Activated CD8-positive, alpha-beta T cell treated with anti-CD3 and anti-CD28 coated beads for 36 hours (primary cell): ENCODE measurements around the gene RICTOR. TPM values are rescaled to one million over a fixed set of nuclear protein-coding genes. Genes with fewer than 3 reads are reported as not detected.
A peak's percentile ranks its signal among the peaks of the same experiment; 100 is the strongest.

Source experiments
- ATAC-seq: fragments of 200-7000 bp; cut with Tn5 transposase; one replicate; pipeline ENCODE4 v1.10.0; 2021; ENCODE audit warnings: mild to moderate bottlenecking, moderate library complexity
- CTCF ChIA-PET: fragments of 350-600 bp; sonication (Branson Sonifier 250); formaldehyde crosslinking; loops from one replicate; lab custom pipeline; 2021; ENCODE audit warnings: antibody characterized with exemption; lab: Charles Lee
- POLR2A ChIA-PET: fragments of 350-600 bp; sonication (Branson Sonifier 250); formaldehyde crosslinking; loops from one replicate; lab custom pipeline; 2021; ENCODE audit warnings: antibody characterized with exemption; lab: Charles Lee
- DNase-seq: peaks from one replicate; pipeline ENCODE4 v3.0.0-alpha.2; 2020
- H3K27ac Mint-ChIP-seq: one replicate; pipeline ENCODE4 v1.8.0; 2021; ENCODE audit warnings: mild to moderate bottlenecking, mixed read lengths
- H3K27me3 Mint-ChIP-seq: one replicate; pipeline ENCODE4 v1.8.0; 2021; ENCODE audit warnings: mixed read lengths
- H3K36me3 Mint-ChIP-seq: one replicate; pipeline ENCODE4 v1.8.0; 2021; ENCODE audit warnings: low read depth, mixed read lengths
- H3K4me1 Mint-ChIP-seq: one replicate; pipeline ENCODE4 v1.8.0; 2021; ENCODE audit warnings: low read depth, mixed read lengths
- H3K4me3 Mint-ChIP-seq: one replicate; pipeline ENCODE4 v1.8.0; 2021; ENCODE audit warnings: mild to moderate bottlenecking, moderate library complexity, mixed read lengths
- H3K9me3 Mint-ChIP-seq: one replicate; pipeline ENCODE4 v1.8.0; 2021; ENCODE audit warnings: mixed read lengths
- intact Hi-C: fragments of 100-400 bp; cut with micrococcal nuclease; formaldehyde crosslinking; loops from one replicate; pipeline ENCODE4 v1.10.0; 2022
- total RNA-seq, 2 experiments: library from RNA; stranded (reverse); gene quantifications; one replicate each; pipeline ENCODE4 v1.2.3, GENCODE V29; 2021
- TF ChIP-seq, protein P1 (sequence below): fragments of 200-600 bp; IDR thresholded peaks from one replicate; pipeline ENCODE4 v1.8.0; 2022; ENCODE audit warnings: antibody characterized with exemption, mild to moderate bottlenecking

RICTOR gene
- total RNA-seq, 2 experiments from 2014 or later: 23.9 to 26.1 TPM

DNA sequence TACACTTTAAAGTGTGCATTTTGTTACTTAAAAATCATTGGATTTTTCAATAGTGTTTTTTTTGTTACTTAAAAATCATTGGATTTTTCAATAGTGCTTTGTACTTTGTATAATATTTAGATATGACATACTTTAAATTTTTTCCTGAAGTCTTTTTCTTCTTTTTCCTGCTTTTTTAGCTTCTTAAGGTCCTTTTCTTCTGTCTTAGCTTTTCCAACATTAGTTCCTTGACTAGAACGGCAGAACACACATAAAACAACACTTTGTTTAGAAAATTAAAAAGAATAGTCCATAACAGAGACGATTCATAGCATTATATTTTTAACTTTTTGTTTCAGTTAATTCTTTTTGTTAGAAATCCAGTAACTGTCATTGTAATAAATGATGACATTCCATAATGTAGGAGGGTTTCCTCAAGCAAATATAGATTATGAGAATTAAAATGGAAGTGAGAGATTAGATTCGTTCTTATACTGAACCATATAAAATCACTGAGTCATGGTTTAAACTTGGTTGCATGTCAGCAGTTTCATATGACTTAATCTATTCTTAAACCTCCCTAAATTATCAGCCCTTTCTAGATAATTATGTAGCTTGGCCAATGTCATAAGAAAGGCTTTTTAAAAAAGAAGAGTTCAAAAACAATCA lies 45.3 kb upstream of the RICTOR start:
- POLR2A ChIA-PET: interaction anchor here (1.3 kb wide), 1 partner anchor 22 kb away, joined by 3 read pairs; no protein-coding TSS in a partner anchor
- H3K9me3 Mint-ChIP-seq: no peaks in the 10 kb centered on the region
- TF ChIP-seq, protein P1, sequence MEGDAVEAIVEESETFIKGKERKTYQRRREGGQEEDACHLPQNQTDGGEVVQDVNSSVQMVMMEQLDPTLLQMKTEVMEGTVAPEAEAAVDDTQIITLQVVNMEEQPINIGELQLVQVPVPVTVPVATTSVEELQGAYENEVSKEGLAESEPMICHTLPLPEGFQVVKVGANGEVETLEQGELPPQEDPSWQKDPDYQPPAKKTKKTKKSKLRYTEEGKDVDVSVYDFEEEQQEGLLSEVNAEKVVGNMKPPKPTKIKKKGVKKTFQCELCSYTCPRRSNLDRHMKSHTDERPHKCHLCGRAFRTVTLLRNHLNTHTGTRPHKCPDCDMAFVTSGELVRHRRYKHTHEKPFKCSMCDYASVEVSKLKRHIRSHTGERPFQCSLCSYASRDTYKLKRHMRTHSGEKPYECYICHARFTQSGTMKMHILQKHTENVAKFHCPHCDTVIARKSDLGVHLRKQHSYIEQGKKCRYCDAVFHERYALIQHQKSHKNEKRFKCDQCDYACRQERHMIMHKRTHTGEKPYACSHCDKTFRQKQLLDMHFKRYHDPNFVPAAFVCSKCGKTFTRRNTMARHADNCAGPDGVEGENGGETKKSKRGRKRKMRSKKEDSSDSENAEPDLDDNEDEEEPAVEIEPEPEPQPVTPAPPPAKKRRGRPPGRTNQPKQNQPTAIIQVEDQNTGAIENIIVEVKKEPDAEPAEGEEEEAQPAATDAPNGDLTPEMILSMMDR: no peak
- no peaks in the 10 kb centered on the region for H3K27me3 Mint-ChIP-seq
- DNase-seq (no peak), ATAC-seq (no peak)
- H3K27ac Mint-ChIP-seq: peak overlapping the region; percentile 30
- H3K4me1 Mint-ChIP-seq: peaks cover 55% of the 10 kb centered on the region
- no peak overlapping the region for H3K4me3 Mint-ChIP-seq
- H3K36me3 Mint-ChIP-seq: peaks cover 38% of the 10 kb centered on the region
- CTCF ChIA-PET: interaction anchor here (1.5 to 3.5 kb wide), 6 partner anchors 8 to 98 kb away, joined by 3 to 17 read pairs (median 6); no protein-coding TSS in a partner anchor
- intact Hi-C loops: no loop called here

DNA sequence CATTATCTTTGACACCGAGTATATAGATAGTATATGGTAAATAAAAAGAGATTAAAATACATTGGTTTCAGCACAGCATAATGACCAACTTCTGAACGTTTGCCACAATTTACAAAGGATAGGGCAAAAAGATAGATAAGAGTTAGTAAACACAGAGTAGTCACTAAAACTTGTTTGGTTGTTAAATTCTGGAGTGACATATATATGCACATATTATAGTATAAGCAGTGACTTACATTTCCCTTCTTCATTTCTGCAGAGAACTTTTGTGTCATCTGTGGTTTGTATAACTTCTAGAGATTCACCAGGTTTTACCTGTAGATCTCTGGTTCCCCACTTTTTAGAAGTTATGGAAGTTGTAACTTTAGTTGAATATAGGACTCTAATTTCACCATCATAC lies 44.4 kb upstream of the RICTOR start:
- TF ChIP-seq, protein P1: no peak
- POLR2A ChIA-PET: interaction anchor here (1.3 kb wide), 1 partner anchor 23 kb away, joined by 3 read pairs; no protein-coding TSS in a partner anchor
- Mint-ChIP-seq H3K27me3 (no peaks in the 10 kb centered on the region), H3K9me3 (no peaks in the 10 kb centered on the region), H3K36me3 (peaks cover 43% of the 10 kb centered on the region), H3K27ac (peak overlapping the region; percentile 86), H3K4me1 (peaks cover 63% of the 10 kb centered on the region), H3K4me3 (no peak overlapping the region)
- DNase-seq: no peak
- no peak for ATAC-seq
- intact Hi-C loops: no loop called here
- CTCF ChIA-PET: interaction anchor here (1.4 kb wide), 1 partner anchor 10 kb away, joined by 4 read pairs; no protein-coding TSS in a partner anchor

DNA sequence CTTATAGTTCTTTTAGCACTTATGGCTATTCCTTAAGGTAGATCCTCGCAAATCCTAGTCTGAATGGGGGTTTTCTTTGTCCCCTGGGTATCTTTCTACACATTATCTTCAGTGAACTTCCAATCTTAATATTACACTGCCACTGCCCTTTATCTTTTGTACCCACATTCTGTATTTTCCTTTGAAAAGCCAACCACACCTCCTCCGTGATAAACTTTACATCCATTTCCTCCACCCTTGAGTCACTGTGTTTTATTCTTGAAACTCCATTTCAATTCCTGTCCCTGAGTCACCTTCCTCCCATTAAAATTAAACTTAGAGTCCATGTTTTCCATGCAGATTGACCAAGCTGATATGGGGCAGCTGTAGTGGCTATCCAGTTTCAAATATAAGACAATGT lies 43.2 kb upstream of the RICTOR start:
- H3K36me3 Mint-ChIP-seq: peaks cover 48% of the 10 kb centered on the region

DNA sequence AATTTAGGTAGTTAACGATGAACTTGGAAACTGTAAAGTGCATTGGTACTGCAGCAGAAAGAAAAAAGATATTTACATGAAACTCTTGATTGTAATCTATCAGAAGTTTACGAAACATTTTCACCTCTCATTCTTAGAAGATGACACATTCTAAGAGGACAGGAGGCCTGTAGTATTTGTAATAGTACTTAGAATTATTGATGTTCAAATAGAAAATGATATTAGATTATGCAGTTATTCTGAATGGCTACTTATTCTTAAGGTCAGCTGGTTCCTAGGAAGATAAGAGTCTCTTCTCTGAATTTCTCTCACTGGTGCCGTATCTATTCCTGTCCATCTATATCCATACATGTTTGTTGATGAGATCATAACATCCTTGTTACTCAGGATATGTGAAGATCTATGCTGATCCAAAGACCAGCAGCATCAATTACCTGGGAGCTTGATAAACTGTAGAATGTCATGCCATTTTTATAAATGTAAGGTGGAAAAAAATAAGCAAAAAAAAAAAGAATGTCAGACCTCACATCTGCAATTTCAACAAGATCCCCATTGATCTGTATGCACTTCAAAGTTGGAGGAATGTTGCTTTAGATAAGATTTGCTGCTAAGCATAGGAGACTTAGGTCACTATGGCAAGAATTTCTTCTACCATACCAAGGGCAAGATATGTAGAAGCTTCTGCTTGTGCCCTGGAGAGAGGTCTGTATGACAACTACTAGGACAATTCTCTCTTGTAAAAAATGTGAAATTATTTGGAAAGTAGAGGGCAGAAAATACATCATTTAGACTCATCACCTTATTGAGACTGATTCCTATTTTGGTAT lies 42.4 kb upstream of the RICTOR start:
- no peak for DNase-seq
- H3K27ac Mint-ChIP-seq: peak overlapping the region; percentile 86
- no peaks in the 10 kb centered on the region for H3K9me3 Mint-ChIP-seq
- intact Hi-C loops: no loop called here
- TF ChIP-seq, protein P1: no peak
- H3K36me3 Mint-ChIP-seq: peaks cover 44% of the 10 kb centered on the region
- ATAC-seq: peak; percentile 24
- H3K27me3 Mint-ChIP-seq: no peaks in the 10 kb centered on the region
- ChIA-PET POLR2A (interaction anchor here (1.0 kb wide), 1 partner anchor 49 kb away, joined by 3 read pairs; no protein-coding TSS in a partner anchor), CTCF (interaction anchor here (0.8 to 1.9 kb wide), 6 partner anchors 18 to 111 kb away, joined by 3 to 7 read pairs (median 4); no protein-coding TSS in a partner anchor)
- H3K4me3 Mint-ChIP-seq: no peak overlapping the region
- peaks cover 64% of the 10 kb centered on the region for H3K4me1 Mint-ChIP-seq

More for the DNA sequence above, 43.2 kb upstream of the RICTOR start:
- no peaks in the 10 kb centered on the region for H3K9me3 Mint-ChIP-seq
- no peak overlapping the region for H3K4me3 Mint-ChIP-seq
- H3K4me1 Mint-ChIP-seq: peaks cover 70% of the 10 kb centered on the region
- TF ChIP-seq, protein P1: no peak
- H3K27me3 Mint-ChIP-seq: no peaks in the 10 kb centered on the region
- ATAC-seq: no peak
- no peak for DNase-seq
- intact Hi-C loops: no loop called here
- peak overlapping the region; percentile 86 for H3K27ac Mint-ChIP-seq
- POLR2A ChIA-PET: no interaction called here
- CTCF ChIA-PET: interaction anchor here (0.8 to 1.4 kb wide), 5 partner anchors 11 to 83 kb away, joined by 3 to 4 read pairs (median 3); no protein-coding TSS in a partner anchor
